C1 segment of cervical spinal cord (tissue), 14 donors: Measurements from ENCODE around the gene NPHP3.
"Not testable (repeated sequence)": the region's sequence is repeated elsewhere in the genome, so short reads cannot be mapped to it uniquely, and the experiment has no call there.

ENCODE experiments used
- DNase-seq, 14 donors: peaks; one replicate each; lab custom pipeline; 2025; lab: John Stamatoyannopoulos, UW

Gene NPHP3

DNA sequence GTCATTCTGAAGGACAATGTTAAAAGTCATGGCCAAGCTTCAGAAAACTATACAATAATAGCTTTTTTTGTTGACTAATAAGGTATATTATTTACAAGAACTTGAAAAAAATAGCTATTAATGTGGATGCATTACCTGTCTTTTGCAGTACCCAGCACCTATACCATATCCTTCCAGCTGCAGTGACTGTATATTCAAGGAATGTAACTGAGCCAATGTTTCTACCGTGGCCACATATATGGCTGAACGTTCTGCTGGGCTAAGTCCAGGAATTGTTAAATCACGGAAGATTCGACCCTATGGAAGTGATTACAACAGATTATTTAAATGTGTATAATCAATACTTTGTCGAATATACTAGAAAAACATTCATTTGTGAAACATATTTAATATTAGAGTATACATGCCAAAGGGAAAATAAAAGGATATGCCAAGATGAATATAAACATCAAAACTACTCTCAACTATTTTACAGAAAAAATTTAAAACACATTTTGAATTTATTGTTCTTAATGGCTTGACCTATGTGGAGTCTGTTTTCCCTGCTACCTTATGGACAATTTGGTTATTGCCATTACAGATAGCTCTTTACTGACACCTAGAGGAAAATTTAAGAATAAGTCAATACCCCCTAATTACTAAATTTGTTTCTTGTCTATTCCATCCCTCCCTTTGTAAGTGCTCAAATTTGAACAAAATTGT lies 80.2 kb downstream of the NPHP3 start:
- no peak for DNase-seq

DNA sequence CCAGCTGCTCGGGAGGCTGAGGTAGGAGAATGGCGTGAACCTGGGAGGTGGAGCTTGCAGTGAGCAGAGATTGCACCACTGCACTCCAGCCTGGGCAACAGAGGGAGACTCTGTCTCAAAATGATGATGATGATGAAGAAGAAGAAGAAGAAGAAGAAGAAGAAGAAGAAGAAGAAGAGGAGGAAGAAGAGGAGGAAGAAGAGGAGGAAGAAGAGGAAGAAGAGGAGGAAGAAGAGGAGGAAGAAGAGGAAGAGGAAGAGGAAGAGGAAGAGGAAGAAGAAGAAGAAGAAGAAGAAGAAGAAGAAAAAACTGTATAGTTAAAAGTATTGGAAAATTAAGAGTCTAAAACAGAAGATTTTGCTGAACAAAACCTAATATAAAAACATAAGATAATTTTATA lies 80.8 kb downstream of the NPHP3 start:
- not testable (repeated sequence) for DNase-seq

DNA sequence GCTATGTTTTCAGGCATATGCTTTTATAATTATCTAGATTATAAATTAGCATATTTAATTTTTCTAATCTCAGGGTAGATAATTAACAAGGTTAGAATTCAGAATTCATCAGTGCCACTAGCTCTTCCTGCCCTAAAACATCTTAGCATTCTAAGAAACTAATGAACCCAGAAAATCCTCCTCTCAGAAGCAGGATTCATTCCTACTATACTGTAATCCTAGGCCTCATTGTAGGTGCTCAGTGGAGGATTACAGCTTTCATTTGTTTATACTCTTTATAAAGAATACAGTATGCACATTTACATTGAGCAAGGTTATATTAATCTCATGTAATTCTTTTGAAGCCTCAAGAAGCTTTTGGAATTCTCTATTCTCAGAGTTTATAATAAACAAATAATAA lies 83.5 kb downstream of the NPHP3 start:
- DNase-seq = no peak

DNA sequence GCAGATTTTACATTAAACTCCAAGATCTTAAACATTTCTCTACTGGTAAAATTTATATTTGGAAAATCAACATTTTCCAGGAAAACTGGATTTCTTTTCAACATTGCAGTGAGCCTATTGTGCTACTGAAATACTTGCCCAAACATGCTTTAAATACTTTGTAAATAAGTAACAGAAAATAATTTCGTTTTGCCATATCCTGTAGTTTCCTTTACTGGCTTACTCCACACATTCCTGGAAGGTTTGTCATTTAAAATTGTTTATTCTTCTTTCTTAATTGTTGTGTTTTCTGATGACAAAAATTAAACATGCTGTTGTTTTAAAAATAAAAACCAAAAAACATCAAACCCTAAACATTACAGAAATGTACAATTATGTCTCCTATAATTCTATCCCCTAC lies 84.6 kb downstream of the NPHP3 start:
- no peak for DNase-seq

DNA sequence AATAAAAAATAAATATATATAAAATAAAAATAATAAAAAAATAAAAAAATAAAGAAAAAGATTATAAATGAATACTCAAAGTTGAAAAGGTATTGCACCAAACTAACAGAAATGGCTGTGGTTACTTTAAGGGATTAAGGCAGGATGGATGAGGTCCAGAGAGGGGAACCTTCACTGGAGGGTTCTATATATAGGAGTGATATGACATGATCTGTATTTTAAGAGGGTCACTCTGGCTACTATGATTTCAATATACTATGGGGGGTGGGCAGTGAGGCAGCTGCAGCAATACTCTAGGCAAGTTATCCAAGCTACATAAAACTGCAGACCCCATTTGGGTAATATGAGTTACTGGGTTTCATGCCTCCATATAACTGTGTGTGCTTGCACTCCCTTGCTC lies 87.2 kb downstream of the NPHP3 start:
- DNase-seq = no peak
